Upper lobe of left lung (tissue), 6 donors: Measurements from ENCODE around the gene CES4A. TPM values are rescaled to one million over a fixed set of nuclear protein-coding genes. Genes with fewer than 3 reads are reported as not detected.

Experiments
- ATAC-seq, 2 donors: fragments of 200-7000 bp; cut with Tn5 transposase; one replicate each; pipeline ENCODE4 v1.9.1; 2022; ENCODE audit warnings: mild to moderate bottlenecking in 2 of 2, moderate library complexity in 2 of 2; ENCODE audit not compliant: low FRiP score in 2 of 2
- DNase-seq, 2 donors: peaks; one replicate each; pipeline ENCODE4 v3.0.0-alpha.2; 2019 to 2020
- H3K27ac ChIP-seq, 4 donors: fragments of 200-600 bp; sonication (generic); one replicate each; pipeline ENCODE4 v1.5.1; 2016 to 2019
- H3K27me3 ChIP-seq, 4 donors: fragments of 200-600 bp; sonication (generic); one replicate each; pipeline ENCODE4 v1.5.1; 2017 to 2019
- H3K36me3 ChIP-seq, 4 donors: fragments of 200-600 bp; sonication (generic); one replicate each; pipeline ENCODE4 v1.5.1; 2016 to 2019
- H3K4me1 ChIP-seq, 4 donors: fragments of 200-600 bp; sonication (generic); one replicate each; pipeline ENCODE4 v1.5.1; 2018 to 2019
- H3K4me3 ChIP-seq, 4 donors: fragments of 200-600 bp; sonication (generic); one replicate each; pipeline ENCODE4 v1.5.1; 2017 to 2019; ENCODE audit warnings: mild to moderate bottlenecking in 2 of 4, moderate library complexity in 1 of 4
- H3K9me3 ChIP-seq, 4 donors: fragments of 200-600 bp; sonication (generic); one replicate each; pipeline ENCODE4 v1.5.1; 2018 to 2019
- EP300 ChIP-seq, 4 donors: sonication (generic); formaldehyde crosslinking; IDR thresholded peaks; one replicate each; pipeline ENCODE4 v1.5.1; 2017; ENCODE audit warnings: antibody characterized with exemption in 4 of 4, control low read depth in 2 of 4
- POLR2A ChIP-seq, 4 donors: fragments of 450-650 bp; IDR thresholded peaks; one replicate each; pipeline ENCODE4 v1.5.1; 2016 to 2017; ENCODE audit warnings: antibody characterized with exemption in 4 of 4, mild to moderate bottlenecking in 2 of 4
- POLR2AphosphoS5 ChIP-seq, 2 donors: sonication (generic); formaldehyde crosslinking; IDR thresholded peaks; one replicate each; pipeline ENCODE4 v1.5.1; 2017; ENCODE audit warnings: antibody characterized with exemption in 2 of 2
- WGBS, 2 donors: methylation state at CpG; one replicate each; pipeline ENCODE4 v1.1.5; 2017 to 2018; 5-methylcytosine and 5-hydroxymethylcytosine counted together
- total RNA-seq, 6 donors: library from RNA; depleted of rRNA in 4 of 6; stranded (reverse); fragments of >200 nt in 4 of 6; gene quantifications; one replicate each; pipeline versions ENCODE4 v1.1.0 to v1.2.1, GENCODE V29; 2016 to 2021
- TF ChIP-seq, protein P1 (sequence below), 6 experiments: fragments of 450-650 bp in 4 of 6; fragments of 200-600 bp in 2 of 6; sonication (generic) in 2 of 6; IDR thresholded peaks; one replicate each; pipeline ENCODE4 v1.5.1; 2016 to 2019; ENCODE audit warnings: antibody characterized with exemption in 6 of 6
- donor health status: DM: no; HTN: no; CAD: no; lungs with moderate emphysema.
- donor health status: DM: no; HTN: yes; CAD: no; lungs with severe emphysema.

The CES4A gene
- total RNA-seq, 6 donors from 2014 or later, result 9.9 to 39.7 (median 20.2) TPM

DNA sequence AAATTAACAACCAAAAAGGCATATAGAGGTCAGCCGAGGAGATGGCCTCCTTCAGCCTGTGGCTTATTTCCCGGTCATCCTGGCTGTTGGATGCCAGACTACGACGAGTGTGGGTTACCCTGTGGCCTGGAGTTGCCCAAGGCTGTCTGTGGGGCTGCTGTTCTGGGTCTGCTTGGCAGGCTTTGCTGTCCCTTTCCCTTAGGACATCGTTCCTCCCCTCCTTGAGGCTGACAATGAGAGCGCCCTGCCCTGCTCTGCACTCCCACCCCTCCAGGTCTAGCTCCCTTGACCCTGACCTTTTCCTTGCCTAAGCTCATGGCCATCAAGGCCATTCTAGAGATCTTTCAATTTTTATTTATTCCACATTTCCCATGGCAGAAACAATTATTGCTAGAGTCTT is 38.7 kb downstream of the CES4A start:
- 94 to 96% methylated on average over 6 of the region's 6 CpGs for WGBS, 2 donors
- ATAC-seq (no peak), DNase-seq (peak in 1 of 2 donors; percentile 5)
- Histone ChIP-seq H3K27me3 (no peaks in the 10 kb centered on the region), H3K27ac (no peak overlapping the region), H3K4me1 (peaks cover 21 to 29% (median 24%) of the 10 kb centered on the region in 4 donors), H3K36me3 (peaks cover 0 to 11% (median 2%) of the 10 kb centered on the region in 4 donors), H3K4me3 (no peak overlapping the region), H3K9me3 (no peaks in the 10 kb centered on the region)
- no peak for TF ChIP-seq EP300 (IDR thresholded peaks at IDR 0.05)
- no peak for TF ChIP-seq POLR2AphosphoS5 (IDR thresholded peaks at IDR 0.05)
- TF ChIP-seq, protein P1, sequence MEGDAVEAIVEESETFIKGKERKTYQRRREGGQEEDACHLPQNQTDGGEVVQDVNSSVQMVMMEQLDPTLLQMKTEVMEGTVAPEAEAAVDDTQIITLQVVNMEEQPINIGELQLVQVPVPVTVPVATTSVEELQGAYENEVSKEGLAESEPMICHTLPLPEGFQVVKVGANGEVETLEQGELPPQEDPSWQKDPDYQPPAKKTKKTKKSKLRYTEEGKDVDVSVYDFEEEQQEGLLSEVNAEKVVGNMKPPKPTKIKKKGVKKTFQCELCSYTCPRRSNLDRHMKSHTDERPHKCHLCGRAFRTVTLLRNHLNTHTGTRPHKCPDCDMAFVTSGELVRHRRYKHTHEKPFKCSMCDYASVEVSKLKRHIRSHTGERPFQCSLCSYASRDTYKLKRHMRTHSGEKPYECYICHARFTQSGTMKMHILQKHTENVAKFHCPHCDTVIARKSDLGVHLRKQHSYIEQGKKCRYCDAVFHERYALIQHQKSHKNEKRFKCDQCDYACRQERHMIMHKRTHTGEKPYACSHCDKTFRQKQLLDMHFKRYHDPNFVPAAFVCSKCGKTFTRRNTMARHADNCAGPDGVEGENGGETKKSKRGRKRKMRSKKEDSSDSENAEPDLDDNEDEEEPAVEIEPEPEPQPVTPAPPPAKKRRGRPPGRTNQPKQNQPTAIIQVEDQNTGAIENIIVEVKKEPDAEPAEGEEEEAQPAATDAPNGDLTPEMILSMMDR (IDR thresholded peaks at IDR 0.05), result no peak
- TF ChIP-seq POLR2A (IDR thresholded peaks at IDR 0.05), result no peak

DNA sequence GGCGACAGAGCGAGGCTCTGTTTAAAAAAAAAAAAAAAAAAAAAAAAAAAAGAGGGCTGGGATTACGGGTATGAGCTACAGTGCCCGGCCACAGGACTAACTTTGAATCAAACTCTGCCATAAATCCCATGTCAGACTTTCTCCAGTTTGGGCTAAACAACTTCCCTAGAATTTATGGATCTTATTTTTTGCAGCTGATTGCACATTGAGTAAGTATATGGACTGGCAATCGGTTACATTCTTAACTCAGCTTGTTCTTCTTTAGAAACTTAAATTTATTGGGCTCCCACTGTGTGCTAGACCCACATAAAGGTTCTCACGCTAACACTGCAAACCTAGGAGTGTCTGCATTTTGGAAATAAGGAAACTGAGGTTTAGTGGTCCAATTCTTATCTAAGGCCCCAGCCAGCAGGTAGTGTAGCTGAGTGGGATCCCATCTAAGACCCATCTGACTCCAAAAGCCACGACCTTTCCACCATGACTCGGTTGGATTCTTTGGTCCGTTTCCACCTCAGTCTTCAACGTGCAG is 39.8 kb downstream of the CES4A start:
- DNase-seq (peak in 1 of 2 donors; percentile 12), ATAC-seq (peak in 1 of 2 donors; percentile 58)
- no peak for TF ChIP-seq EP300 (IDR thresholded peaks at IDR 0.05)
- no peak for TF ChIP-seq POLR2AphosphoS5 (IDR thresholded peaks at IDR 0.05)
- TF ChIP-seq, protein P1 (IDR thresholded peaks at IDR 0.05), result no peak
- TF ChIP-seq POLR2A (IDR thresholded peaks at IDR 0.05), result no peak
- WGBS, 2 donors, result 35 to 42% methylated on average over 10 of the region's 10 CpGs
- Histone ChIP-seq H3K4me1 (peaks cover 21 to 38% (median 24%) of the 10 kb centered on the region in 4 donors), H3K9me3 (no peaks in the 10 kb centered on the region), H3K27ac (peak overlapping the region; percentile 95 to 99 (median 97)), H3K36me3 (peaks cover 0 to 11% (median 2%) of the 10 kb centered on the region in 4 donors), H3K27me3 (no peaks in the 10 kb centered on the region), H3K4me3 (peak overlapping the region in 3 of 4 donors; percentile 77 to 94 (median 92))

DNA sequence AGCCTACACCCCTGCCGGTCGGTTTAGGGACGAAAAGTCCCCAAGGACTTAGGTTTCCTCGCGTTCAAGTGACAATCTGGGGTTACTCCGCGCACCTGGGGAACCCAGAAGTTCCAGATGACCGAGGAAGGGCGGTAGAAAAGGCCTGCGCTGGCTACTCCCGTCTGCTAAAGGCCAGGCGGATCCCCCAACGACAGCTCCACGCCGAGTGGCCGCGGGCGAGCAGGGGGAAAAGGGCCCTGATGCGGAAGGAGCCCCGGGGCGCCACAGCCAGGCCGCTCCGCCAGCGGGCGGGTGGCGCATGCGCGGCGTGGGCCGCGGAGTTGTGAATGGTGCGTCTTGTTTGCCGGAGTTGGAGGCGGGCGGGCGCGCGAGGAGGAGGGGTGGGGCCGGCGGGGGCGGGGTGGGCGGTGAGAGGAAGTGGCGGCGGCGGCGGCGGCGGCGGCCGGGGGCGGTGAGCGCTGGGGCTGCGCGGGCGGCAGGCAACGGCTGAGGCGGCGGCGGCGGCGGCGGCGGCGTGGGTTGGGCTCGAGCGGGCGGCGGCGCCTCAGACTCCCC is 40.4 kb downstream of the CES4A start, which contains the start of gene CBFB:
Gene CBFB (plus strand): TSS at position 454 of the 558 bp plus-strand sequence. CDS start 259 bp downstream, outside the sequence.
- ATAC-seq (peak; percentile 96), DNase-seq (peak; percentile 95 to 99)
- Histone ChIP-seq H3K27ac (peak within 1 kb of the TSS; percentile 95 to 99 (median 97)), H3K4me3 (peak within 1 kb of the TSS; percentile 60 to 94 (median 84)), H3K9me3 (no peaks in the 10 kb centered on the region), H3K27me3 (no peaks in the 10 kb centered on the region), H3K36me3 (peaks cover 0 to 11% (median 2%) of the 10 kb centered on the region in 4 donors), H3K4me1 (peaks cover 21 to 40% (median 24%) of the 10 kb centered on the region in 4 donors)
- 0 to 4% methylated on average over 2 to 22 of the region's 69 CpGs for WGBS, 2 donors
- peak; percentile 84 to 90 for TF ChIP-seq POLR2AphosphoS5 (IDR thresholded peaks at IDR 0.05)
- TF ChIP-seq EP300 (IDR thresholded peaks at IDR 0.05), result no peak
- peak; percentile 48 to 92 (median 68) for TF ChIP-seq POLR2A (IDR thresholded peaks at IDR 0.05)
- TF ChIP-seq, protein P1 (IDR thresholded peaks at IDR 0.05), result peak in 3 of 6 experiments; percentile 24 to 49 (median 31)

DNA sequence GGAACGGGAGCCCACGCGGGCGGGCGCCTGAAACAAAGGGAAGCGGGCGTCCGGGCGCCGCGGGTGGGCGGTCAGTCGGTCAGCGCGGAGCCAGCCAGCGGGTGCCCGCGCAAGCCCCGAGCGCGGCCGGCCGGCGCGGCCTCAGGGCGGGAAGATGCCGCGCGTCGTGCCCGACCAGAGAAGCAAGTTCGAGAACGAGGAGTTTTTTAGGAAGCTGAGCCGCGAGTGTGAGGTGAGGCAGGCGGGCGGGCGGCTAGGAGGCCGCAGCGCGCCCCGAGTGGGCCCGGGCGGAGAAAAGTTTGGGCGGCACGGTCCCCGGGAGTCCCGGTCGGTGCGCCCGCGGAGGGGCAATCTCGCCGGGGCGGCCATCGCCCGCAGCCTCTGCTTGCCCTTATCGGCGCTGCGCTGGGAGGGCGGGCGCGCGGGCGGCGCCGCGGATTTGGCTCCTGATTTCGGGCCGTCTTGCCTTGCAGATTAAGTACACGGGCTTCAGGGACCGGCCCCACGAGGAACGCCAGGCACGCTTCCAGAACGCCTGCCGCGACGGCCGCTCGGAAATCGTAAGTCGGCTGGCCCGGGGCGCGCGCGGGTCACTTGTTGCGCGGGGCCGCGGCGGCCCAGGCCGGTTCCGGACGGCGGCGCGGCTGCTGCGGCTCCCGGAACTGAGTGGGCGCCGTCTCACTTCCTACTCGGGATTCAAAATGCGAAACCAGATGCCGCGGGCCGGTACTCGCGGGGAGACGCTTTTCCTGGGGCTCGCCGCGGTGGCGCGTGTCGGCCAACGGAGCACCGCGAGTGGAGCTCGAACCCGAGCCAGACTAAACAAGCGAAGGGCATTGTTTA is 41.1 kb downstream of the CES4A start:
- WGBS, 2 donors, result 0 to 1% methylated on average over 11 to 69 of the region's 123 CpGs
- Histone ChIP-seq H3K36me3 (peaks cover 0 to 11% (median 2%) of the 10 kb centered on the region in 4 donors), H3K4me3 (peak overlapping the region; percentile 60 to 94 (median 84)), H3K9me3 (no peaks in the 10 kb centered on the region), H3K27me3 (no peaks in the 10 kb centered on the region), H3K27ac (peak overlapping the region; percentile 95 to 99 (median 97)), H3K4me1 (peaks cover 21 to 42% (median 26%) of the 10 kb centered on the region in 4 donors)
- ATAC-seq, result peak; percentile 61 to 81
- TF ChIP-seq, protein P1 (IDR thresholded peaks at IDR 0.05), result peak in 1 of 6 experiments; percentile 3
- TF ChIP-seq POLR2A (IDR thresholded peaks at IDR 0.05) (peak in 2 of 4 donors; percentile 24 to 68), POLR2AphosphoS5 (IDR thresholded peaks at IDR 0.05) (peak; percentile 41 to 47), EP300 (IDR thresholded peaks at IDR 0.05) (no peak)
- DNase-seq, result peak; percentile 78 to 95
